Neural cell (in vitro differentiated cells): ENCODE data around the gene ATP5MG.

Source experiments
- CTCF ChIP-seq: fragments of 450-650 bp; IDR thresholded peaks from 2 replicates; pipeline ENCODE4 v1.5.1; 2014; ENCODE audit warnings: antibody characterized with exemption, mild to moderate bottlenecking, moderate library complexity; ENCODE audit not compliant: poor library complexity, severe bottlenecking
- EP300 ChIP-seq: fragments of 450-650 bp; conservative IDR thresholded peaks from 2 replicates; pipeline ENCODE4 v1.6.1; 2014; ENCODE audit warnings: antibody characterized with exemption, mild to moderate bottlenecking, moderate library complexity; ENCODE audit not compliant: poor library complexity, severe bottlenecking
- EZH2 ChIP-seq: fragments of 200-600, 300-800 bp; shearing (Covaris generic), sonication (generic); IDR thresholded peaks from 2 replicates; pipeline ENCODE4 v1.6.1; 2014; ENCODE audit warnings: antibody characterized with exemption, low read length, borderline replicate concordance, mild to moderate bottlenecking; ENCODE audit not compliant: insufficient read depth, poor library complexity, severe bottlenecking
- MXI1 ChIP-seq: fragments of 450-650 bp; conservative IDR thresholded peaks from 2 replicates; pipeline ENCODE4 v1.6.1; 2014; ENCODE audit warnings: antibody characterized with exemption, mild to moderate bottlenecking; ENCODE audit not compliant: poor library complexity, severe bottlenecking
- POLR2AphosphoS5 ChIP-seq: IDR thresholded peaks from 2 replicates; pipeline ENCODE4 v1.6.1; 2012
- RAD21 ChIP-seq: fragments of 450-650 bp; conservative IDR thresholded peaks from 2 replicates; pipeline ENCODE4 v1.6.1; 2014; ENCODE audit warnings: antibody characterized with exemption, mild to moderate bottlenecking, moderate library complexity
- REST ChIP-seq: IDR thresholded peaks from 2 replicates; pipeline ENCODE4 v1.6.1; 2012; ENCODE audit warnings: borderline replicate concordance
- SMC3 ChIP-seq: fragments of 450-650 bp; conservative IDR thresholded peaks from 2 replicates; pipeline ENCODE4 v1.6.1; 2014; ENCODE audit warnings: antibody characterized with exemption, mild to moderate bottlenecking, moderate library complexity; ENCODE audit not compliant: poor library complexity

- no peak for TF ChIP-seq CTCF
- TF ChIP-seq POLR2AphosphoS5: no peak
- TF ChIP-seq REST: no peak
- no peak for TF ChIP-seq SMC3
- no peak for TF ChIP-seq EP300
- no peak for TF ChIP-seq EZH2
- TF ChIP-seq RAD21: no peak
- no peak for TF ChIP-seq MXI1
Observed at GRCh38 chr11:118373263-118373662, 28.1 kb upstream of the ATP5MG start.
